Activated naive CD8-positive, alpha-beta T cell treated with anti-CD3 and anti-CD28 coated beads for 36 hours (primary cell): ENCODE results near the gene FBXL12. TPM values are rescaled to one million over a fixed set of nuclear protein-coding genes. Genes with fewer than 3 reads are reported as not detected.
"Not testable (repeated sequence)": the region's sequence is repeated elsewhere in the genome, so short reads cannot be mapped to it uniquely, and the experiment has no call there.

Experiments
- DNase-seq: peaks from one replicate; pipeline ENCODE4 v3.0.0; 2021
- H3K27ac Mint-ChIP-seq: one replicate; pipeline ENCODE4 v1.8.0; 2022; ENCODE audit warnings: mild to moderate bottlenecking, moderate library complexity, mixed read lengths
- H3K27me3 Mint-ChIP-seq: one replicate; pipeline ENCODE4 v1.8.0; 2022; ENCODE audit warnings: mild to moderate bottlenecking, mixed read lengths
- H3K36me3 Mint-ChIP-seq: one replicate; pipeline ENCODE4 v1.8.0; 2021; ENCODE audit warnings: mild to moderate bottlenecking, mixed read lengths
- H3K4me1 Mint-ChIP-seq: one replicate; pipeline ENCODE4 v1.8.0; 2021; ENCODE audit warnings: mixed read lengths
- H3K4me3 Mint-ChIP-seq: one replicate; pipeline ENCODE4 v1.8.0; 2022; ENCODE audit warnings: mild to moderate bottlenecking, moderate library complexity, mixed read lengths
- H3K9me3 Mint-ChIP-seq: one replicate; pipeline ENCODE4 v1.8.0; 2022; ENCODE audit warnings: mixed read lengths
- total RNA-seq, 2 experiments: library from RNA; stranded (reverse); gene quantifications; one replicate each; pipeline ENCODE4 v1.2.3, GENCODE V29; 2021

Gene FBXL12
- total RNA-seq, 2 experiments from 2014 or later = 26.4 to 30.5 TPM

DNA sequence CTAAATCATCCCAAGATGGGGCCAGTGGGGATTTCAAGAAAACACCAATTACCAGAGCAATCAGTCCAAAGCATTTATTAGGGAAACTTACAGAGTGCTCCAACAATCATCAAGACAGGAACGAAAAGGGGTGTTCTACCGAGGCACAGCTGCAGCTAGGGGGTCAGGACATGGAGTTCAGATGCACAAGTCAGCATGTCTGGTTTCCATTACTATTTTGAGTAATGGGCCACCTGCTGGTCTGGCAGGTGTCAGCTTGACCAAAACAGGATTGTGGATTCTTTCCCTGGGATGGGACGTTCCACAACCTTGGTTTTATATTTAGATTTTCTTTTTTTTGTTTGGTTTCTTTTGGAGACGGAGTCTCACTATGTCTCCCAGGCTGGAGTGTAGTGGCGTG is 4.9 kb upstream of the FBXL12 start:
- no peaks in the 10 kb centered on the region for H3K27me3 Mint-ChIP-seq
- H3K9me3 Mint-ChIP-seq = no peaks in the 10 kb centered on the region
- H3K27ac Mint-ChIP-seq = no peak overlapping the region
- peaks cover 16% of the 10 kb centered on the region for H3K4me1 Mint-ChIP-seq
- H3K36me3 Mint-ChIP-seq = peaks cover 14% of the 10 kb centered on the region
- no peak for DNase-seq
- H3K4me3 Mint-ChIP-seq = no peak overlapping the region

- H3K4me1 Mint-ChIP-seq = peaks cover 16% of the 10 kb centered on the region
- H3K4me3 Mint-ChIP-seq = peak overlapping the region; percentile 90
- not testable (repeated sequence) for H3K27me3 Mint-ChIP-seq, H3K27ac Mint-ChIP-seq, H3K9me3 Mint-ChIP-seq, DNase-seq
- peaks cover 24% of the 10 kb centered on the region for H3K36me3 Mint-ChIP-seq
These were observed 1.2 kb upstream of the FBXL12 start for GRCh38 chr19:9820034-9820433.

DNA sequence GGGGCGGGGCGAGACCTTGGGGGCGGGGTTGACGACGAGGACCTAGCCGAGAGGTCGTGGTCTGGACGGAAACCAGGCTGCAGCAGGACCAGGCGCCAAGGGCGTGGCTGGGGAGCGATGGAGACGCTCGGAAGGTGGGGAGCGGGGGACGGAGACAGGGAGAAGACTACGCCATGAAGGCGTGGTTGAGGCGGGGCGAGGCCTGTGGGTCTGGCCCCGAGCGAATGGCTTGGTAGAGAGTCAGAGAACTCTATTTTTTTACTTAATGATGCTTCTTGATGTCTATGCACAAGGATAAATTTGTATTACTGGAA is 674 bp upstream of the FBXL12 start:
- Mint-ChIP-seq H3K36me3 (peaks cover 28% of the 10 kb centered on the region), H3K27ac (peak overlapping the region; percentile 93), H3K9me3 (peaks cover 9% of the 10 kb centered on the region), H3K4me3 (peak overlapping the region; percentile 90), H3K4me1 (peaks cover 16% of the 10 kb centered on the region), H3K27me3 (no peaks in the 10 kb centered on the region)
- no peak for DNase-seq

GRCh38 chr19:9818175-9818733 is 625 bp downstream of the FBXL12 start:
- Mint-ChIP-seq H3K9me3 (peaks cover 9% of the 10 kb centered on the region), H3K27ac (peak overlapping the region; percentile 93), H3K4me3 (peak overlapping the region; percentile 90), H3K36me3 (peaks cover 34% of the 10 kb centered on the region), H3K27me3 (no peaks in the 10 kb centered on the region), H3K4me1 (peaks cover 15% of the 10 kb centered on the region)
- DNase-seq = no peak

GRCh38 chr19:9811139-9811538 is 7.7 kb downstream of the FBXL12 start:
- no peaks in the 10 kb centered on the region for H3K9me3 Mint-ChIP-seq
- H3K27ac Mint-ChIP-seq = no peak overlapping the region
- no peak for DNase-seq
- no peak overlapping the region for H3K4me3 Mint-ChIP-seq
- H3K27me3 Mint-ChIP-seq = no peaks in the 10 kb centered on the region
- H3K36me3 Mint-ChIP-seq = peaks cover 36% of the 10 kb centered on the region
- H3K4me1 Mint-ChIP-seq = peaks cover 15% of the 10 kb centered on the region

- Mint-ChIP-seq H3K4me3 (no peak overlapping the region), H3K27ac (peak overlapping the region; percentile 21), H3K36me3 (peaks cover 22% of the 10 kb centered on the region), H3K9me3 (no peaks in the 10 kb centered on the region), H3K27me3 (no peaks in the 10 kb centered on the region), H3K4me1 (peaks cover 15% of the 10 kb centered on the region)
- no peak for DNase-seq
These were observed 9.7 kb downstream of the FBXL12 start for GRCh38 chr19:9808855-9809824.

DNA sequence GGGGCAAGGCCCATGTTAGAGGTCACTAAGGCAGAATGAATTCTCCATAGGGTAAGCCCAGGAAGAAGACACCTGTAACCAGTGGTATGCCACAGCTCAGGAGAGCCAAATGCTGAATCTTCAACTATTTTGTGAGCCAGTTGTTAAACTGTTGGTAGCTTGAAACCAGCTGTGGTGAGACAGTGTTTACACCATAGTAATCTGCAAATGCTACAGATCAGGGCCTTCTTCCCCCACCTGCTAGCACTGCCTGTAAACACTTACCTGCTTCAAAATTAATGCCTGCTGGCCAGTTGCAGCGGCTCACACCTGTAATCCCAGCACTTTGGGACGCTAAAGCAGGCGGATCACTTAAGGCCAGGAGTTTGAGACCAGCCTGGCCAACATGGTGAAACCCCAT is 12.1 kb downstream of the FBXL12 start:
- Mint-ChIP-seq H3K9me3 (no peaks in the 10 kb centered on the region), H3K4me1 (peaks cover 17% of the 10 kb centered on the region), H3K4me3 (no peak overlapping the region), H3K36me3 (peaks cover 16% of the 10 kb centered on the region), H3K27ac (no peak overlapping the region), H3K27me3 (no peaks in the 10 kb centered on the region)
- no peak for DNase-seq

- DNase-seq = no peak
- H3K27ac Mint-ChIP-seq = no peak overlapping the region
- no peaks in the 10 kb centered on the region for H3K9me3 Mint-ChIP-seq
- H3K27me3 Mint-ChIP-seq = no peaks in the 10 kb centered on the region
- H3K4me3 Mint-ChIP-seq = no peak overlapping the region
- no peaks in the 10 kb centered on the region for H3K36me3 Mint-ChIP-seq
- H3K4me1 Mint-ChIP-seq = peaks cover 4% of the 10 kb centered on the region
These were observed 16.9 kb downstream of the FBXL12 start for GRCh38 chr19:9801976-9802375.

DNA sequence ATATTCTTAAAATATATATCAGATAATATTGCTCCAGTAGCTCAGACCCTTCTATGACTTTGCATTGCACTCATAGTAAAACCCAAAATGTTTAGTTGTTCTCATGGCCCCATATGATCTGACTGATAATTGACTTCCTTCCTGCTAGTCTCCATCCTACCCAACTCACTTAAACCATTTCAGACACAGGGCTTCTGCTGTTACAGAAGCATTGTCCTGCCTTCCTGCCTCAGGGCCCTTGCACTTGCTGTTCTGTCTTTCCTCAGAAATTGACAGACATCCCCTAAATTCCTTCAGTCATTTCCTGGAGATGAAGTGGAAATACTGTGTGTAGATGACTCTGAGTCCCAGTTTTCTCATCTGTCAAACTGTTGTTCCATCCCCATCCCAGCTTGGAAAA is 19.7 kb downstream of the FBXL12 start:
- no peak for DNase-seq
- H3K4me3 Mint-ChIP-seq = no peak overlapping the region
- no peaks in the 10 kb centered on the region for H3K36me3 Mint-ChIP-seq
- H3K27me3 Mint-ChIP-seq = no peaks in the 10 kb centered on the region
- H3K4me1 Mint-ChIP-seq = peaks cover 11% of the 10 kb centered on the region
- no peaks in the 10 kb centered on the region for H3K9me3 Mint-ChIP-seq
- H3K27ac Mint-ChIP-seq = no peak overlapping the region

DNA sequence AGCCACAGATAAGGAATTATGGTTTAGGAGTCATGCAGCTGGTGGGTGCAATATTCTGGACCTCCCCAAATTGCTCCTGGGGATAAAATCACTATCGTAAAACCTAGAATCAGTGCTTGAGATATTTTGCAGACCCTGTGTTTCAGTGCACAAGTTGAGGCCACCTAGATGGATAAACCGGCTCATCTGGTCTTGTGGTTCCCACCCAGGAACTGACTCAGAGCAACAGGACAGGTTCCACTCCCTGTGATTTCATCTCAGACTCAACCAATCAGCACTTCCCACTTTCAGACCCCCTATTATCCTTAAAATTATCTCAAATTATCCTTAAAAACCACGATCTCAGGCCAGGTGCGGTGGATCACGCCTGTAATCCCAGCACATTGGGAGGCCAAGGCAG is 21.0 kb downstream of the FBXL12 start:
- Mint-ChIP-seq H3K9me3 (peaks cover 4% of the 10 kb centered on the region), H3K27ac (no peak overlapping the region), H3K27me3 (no peaks in the 10 kb centered on the region), H3K4me3 (no peak overlapping the region), H3K4me1 (peaks cover 12% of the 10 kb centered on the region), H3K36me3 (peaks cover 6% of the 10 kb centered on the region)
- no peak for DNase-seq

GRCh38 chr19:9796113-9796773 is 22.6 kb downstream of the FBXL12 start:
- H3K9me3 Mint-ChIP-seq = peaks cover 4% of the 10 kb centered on the region
- H3K4me1 Mint-ChIP-seq = peaks cover 15% of the 10 kb centered on the region
- peaks cover 6% of the 10 kb centered on the region for H3K36me3 Mint-ChIP-seq
- DNase-seq = peak; percentile 81
- no peak overlapping the region for H3K4me3 Mint-ChIP-seq
- H3K27ac Mint-ChIP-seq = peak overlapping the region; percentile 58
- no peaks in the 10 kb centered on the region for H3K27me3 Mint-ChIP-seq

DNA sequence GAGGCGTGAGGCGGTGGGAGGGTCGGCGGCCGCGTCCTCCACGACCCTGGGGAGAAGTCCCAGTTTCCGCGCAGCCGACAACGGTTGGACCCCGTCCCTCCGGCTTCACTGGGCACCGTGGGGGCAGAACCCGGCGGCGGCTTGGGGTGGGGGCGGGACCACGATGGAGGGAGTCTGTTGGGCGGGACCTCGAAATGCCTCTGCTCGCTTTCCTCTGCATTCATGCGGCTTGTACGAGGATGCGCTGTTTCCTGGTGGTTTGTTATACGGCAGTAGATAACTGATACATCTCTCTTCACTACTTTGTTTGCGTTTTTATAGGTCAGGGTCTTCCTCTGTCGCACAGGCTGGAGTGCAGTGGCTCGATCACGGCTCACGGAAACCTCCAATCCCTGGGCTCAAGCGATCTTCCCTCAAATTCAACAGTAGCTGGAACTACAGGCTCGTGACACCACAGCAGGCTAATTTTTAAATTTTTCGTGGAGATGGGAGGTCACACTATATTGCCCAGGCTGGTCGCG is 25.7 kb downstream of the FBXL12 start:
- Mint-ChIP-seq H3K27me3 (no peaks in the 10 kb centered on the region), H3K36me3 (peaks cover 6% of the 10 kb centered on the region), H3K4me3 (peak overlapping the region; percentile 91), H3K4me1 (peaks cover 20% of the 10 kb centered on the region), H3K27ac (peak overlapping the region; percentile 96), H3K9me3 (peaks cover 4% of the 10 kb centered on the region)
- DNase-seq = peak; percentile 52

DNA sequence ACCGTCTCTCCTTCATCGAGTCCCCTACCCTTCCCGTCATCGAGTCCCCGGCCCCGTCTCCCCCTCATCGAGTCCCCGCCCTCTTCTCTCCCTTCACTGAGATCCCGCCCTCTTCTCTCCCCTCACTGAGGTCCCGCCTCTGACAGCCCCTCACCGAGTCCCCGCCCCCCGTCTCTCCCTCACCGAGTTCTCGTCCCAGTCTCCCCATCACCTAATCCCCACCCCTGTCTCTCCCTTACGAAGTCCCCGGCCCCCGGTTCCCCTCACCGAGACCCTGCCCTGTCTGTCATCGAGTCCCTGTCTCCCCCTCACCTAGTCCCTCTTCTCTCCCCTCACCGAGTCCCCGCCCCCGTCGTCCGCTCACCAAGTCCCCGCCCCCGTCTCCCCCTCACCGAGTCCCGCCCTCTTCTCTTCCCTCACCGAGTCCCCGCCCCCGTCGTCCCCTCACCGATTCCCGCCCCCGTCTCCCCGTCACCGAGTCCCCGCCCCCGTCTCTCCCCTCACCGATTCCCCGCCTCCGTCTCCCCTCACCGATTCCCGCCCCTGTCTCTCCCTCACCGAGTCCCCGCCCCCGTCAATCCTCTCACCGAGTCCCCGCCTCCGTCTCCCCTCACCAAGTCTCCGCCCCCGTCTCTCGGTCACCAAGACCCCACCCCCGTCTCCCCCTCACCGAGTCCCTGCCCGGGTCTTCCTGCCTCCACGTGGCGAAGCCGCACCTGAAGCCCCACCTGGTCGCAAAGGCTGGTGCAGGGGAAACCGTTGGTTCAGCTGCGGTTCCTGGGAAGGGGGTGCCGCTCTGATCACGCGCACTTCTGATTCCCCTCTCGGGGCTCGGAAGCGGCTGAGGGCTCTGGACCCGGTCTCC is 26.4 kb downstream of the FBXL12 start:
- Mint-ChIP-seq H3K9me3 (peaks cover 4% of the 10 kb centered on the region), H3K27ac (peak overlapping the region; percentile 96), H3K36me3 (peaks cover 6% of the 10 kb centered on the region), H3K4me3 (peak overlapping the region; percentile 91), H3K4me1 (peaks cover 20% of the 10 kb centered on the region), H3K27me3 (no peaks in the 10 kb centered on the region)
- DNase-seq = peak; percentile 85

DNA sequence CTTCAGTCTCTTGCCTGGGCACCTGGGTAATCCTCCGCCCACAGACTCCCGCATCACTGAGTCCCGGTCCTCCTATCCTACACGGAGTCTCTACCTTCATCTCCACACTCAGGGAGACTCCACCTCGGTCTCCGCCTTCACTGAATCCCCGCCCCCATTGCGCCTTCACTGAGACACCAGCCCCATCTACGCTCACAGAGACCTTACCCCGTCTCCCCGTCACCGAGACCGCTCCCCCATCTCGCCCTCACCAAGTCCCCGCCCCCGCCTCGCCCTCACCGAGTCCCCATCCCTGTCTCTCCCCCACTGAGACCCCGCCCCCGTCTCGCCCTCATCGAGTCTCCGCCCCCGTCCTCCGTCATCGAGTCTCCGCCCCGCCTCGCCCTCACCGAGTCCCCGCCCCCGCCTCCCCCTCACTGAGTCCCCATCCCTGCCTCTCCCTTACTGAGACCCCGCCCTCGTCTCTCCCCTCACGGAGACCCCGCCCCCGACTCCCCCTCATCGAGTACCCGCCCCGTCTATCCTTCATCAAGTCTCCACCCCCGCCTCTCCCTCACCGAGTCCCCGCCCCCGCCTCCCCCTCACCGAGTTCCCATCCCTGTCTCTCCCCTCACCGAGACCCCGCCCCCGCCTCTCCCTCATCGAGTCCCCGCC is 27.2 kb downstream of the FBXL12 start:
- Mint-ChIP-seq H3K4me1 (peaks cover 22% of the 10 kb centered on the region), H3K27me3 (no peaks in the 10 kb centered on the region), H3K4me3 (peak overlapping the region; percentile 91), H3K9me3 (peaks cover 4% of the 10 kb centered on the region), H3K27ac (peak overlapping the region; percentile 96), H3K36me3 (peaks cover 6% of the 10 kb centered on the region)
- peak; percentile 89 for DNase-seq
